Measurements from ENCODE around the gene MDGA2.

The MDGA2 gene

GRCh38 chr14:47485421-47485820 is 190.0 kb downstream of the MDGA2 start:
- DNase-seq (ENCODE audit: low read depth): no peak

- no peak for DNase-seq (ENCODE audit: low read depth)
Observed at GRCh38 chr14:47483449-47483848, 192.0 kb downstream of the MDGA2 start.

GRCh38 chr14:47471075-47471474 is 204.3 kb downstream of the MDGA2 start:
- no peak for DNase-seq (ENCODE audit: low read depth)

- no peak for DNase-seq (ENCODE audit: low read depth)
Observed at GRCh38 chr14:47466916-47467315, 208.5 kb downstream of the MDGA2 start.

GRCh38 chr14:47454025-47454424 is 221.4 kb downstream of the MDGA2 start:
- no peak for DNase-seq (ENCODE audit: low read depth)

GRCh38 chr14:47447076-47447475 is 228.3 kb downstream of the MDGA2 start:
- DNase-seq (ENCODE audit: low read depth): no peak

GRCh38 chr14:47442211-47442610 is 233.2 kb downstream of the MDGA2 start:
- no peak for DNase-seq (ENCODE audit: low read depth)

GRCh38 chr14:47439953-47440352 is 235.5 kb downstream of the MDGA2 start:
- DNase-seq (ENCODE audit: low read depth): no peak

GRCh38 chr14:47438650-47439140 is 236.7 kb downstream of the MDGA2 start:
- no peak for DNase-seq (ENCODE audit: low read depth)

- DNase-seq (ENCODE audit: low read depth): no peak
Observed at GRCh38 chr14:47435331-47435965, 240.0 kb downstream of the MDGA2 start.

GRCh38 chr14:47427629-47428028 is 247.8 kb downstream of the MDGA2 start:
- no peak for DNase-seq (ENCODE audit: low read depth)

- DNase-seq (ENCODE audit: low read depth): no peak
Observed at GRCh38 chr14:47425302-47425701, 250.1 kb downstream of the MDGA2 start.

- DNase-seq (ENCODE audit: low read depth): no peak
Observed at GRCh38 chr14:47422191-47422590, 253.2 kb downstream of the MDGA2 start.

GRCh38 chr14:47411523-47411922 is 263.9 kb downstream of the MDGA2 start:
- DNase-seq (ENCODE audit: low read depth): no peak

GRCh38 chr14:47392326-47392725 is 283.1 kb downstream of the MDGA2 start:
- no peak for DNase-seq (ENCODE audit: low read depth)

GRCh38 chr14:47390831-47391504 is 284.4 kb downstream of the MDGA2 start:
- DNase-seq (ENCODE audit: low read depth): no peak

GRCh38 chr14:47389535-47389934 is 285.9 kb downstream of the MDGA2 start:
- DNase-seq (ENCODE audit: low read depth): no peak

- DNase-seq (ENCODE audit: low read depth): no peak
Observed at GRCh38 chr14:47366006-47366405, 309.4 kb downstream of the MDGA2 start.

GRCh38 chr14:47365233-47365632 is 310.2 kb downstream of the MDGA2 start:
- DNase-seq (ENCODE audit: low read depth): no peak

- no peak for DNase-seq (ENCODE audit: low read depth)
Observed at GRCh38 chr14:47353186-47353585, 322.2 kb downstream of the MDGA2 start.

GRCh38 chr14:47346849-47347248 is 328.6 kb downstream of the MDGA2 start:
- no peak for DNase-seq (ENCODE audit: low read depth)

- DNase-seq (ENCODE audit: low read depth): no peak
Observed at GRCh38 chr14:47345016-47345415, 330.4 kb downstream of the MDGA2 start.

- no peak for DNase-seq (ENCODE audit: low read depth)
Observed at GRCh38 chr14:47332939-47333338, 342.5 kb downstream of the MDGA2 start.

GRCh38 chr14:47332106-47332505 is 343.3 kb downstream of the MDGA2 start:
- DNase-seq (ENCODE audit: low read depth): no peak

Measured in activated T-helper 9 cell treated with anti-CD3 and anti-CD28 coated beads, Interleukin-2, amount 50 U/mL, for 16 hours (primary cell).